A549 (cell line): ENCODE results near the gene THTPA. TPM values are rescaled to one million over a fixed set of nuclear protein-coding genes. Genes with fewer than 3 reads are reported as not detected.

Source experiments
- ATAC-seq, 2 experiments: fragments of 200-7000 bp in 1 of 2; fragments of >200 bp in 1 of 2; cut with Nextera tagmentation in 1 of 2; cut with Tn5 transposase in 1 of 2; 3 replicates each; pipeline versions ENCODE4 v1.8.0 to v1.9.1; 2018 to 2020; ENCODE audit warnings: mild to moderate bottlenecking in 1 of 2, moderate library complexity in 1 of 2
- CTCF ChIA-PET: fragments of 300-600 bp; sonication (Branson Sonifier 250); formaldehyde crosslinking; extraction: SDS; loops from one replicate; lab custom pipeline; 2021; ENCODE audit warnings: antibody characterized with exemption, inconsistent platforms; lab: Yijun Ruan, JAX
- POLR2A ChIA-PET: fragments of 350-600 bp; formaldehyde crosslinking; extraction: SDS; loops from one replicate; lab custom pipeline; 2021; ENCODE audit warnings: antibody characterized with exemption, inconsistent platforms; lab: Yijun Ruan, JAX
- DNase-seq, 2 experiments: peaks; one replicate each; pipeline versions ENCODE4 v3.0.0 to v3.0.0-alpha.2; 2011 to 2016; ENCODE audit warnings: low read depth in 1 of 2, low spot score in 1 of 2
- FAIRE-seq: peaks from 2 replicates; lab custom pipeline; 2011; peaks lifted over from hg19 to GRCh38; lab: Jason Lieb, UNC
- H3K27ac ChIP-seq, 2 experiments: fragments of >200 bp; sonication (Bioruptor Twin); formaldehyde crosslinking; 3 replicates each; pipeline ENCODE4 v1.5.1; 2016 to 2017
- H3K4me1 ChIP-seq: fragments of >200 bp; sonication (Bioruptor Twin); formaldehyde crosslinking; 3 replicates; pipeline ENCODE4 v1.6.1; 2016
- H3K4me2 ChIP-seq: fragments of >200 bp; sonication (Bioruptor Twin); formaldehyde crosslinking; 3 replicates; pipeline ENCODE4 v1.6.1; 2016
- H3K4me3 ChIP-seq: fragments of >200 bp; sonication (Bioruptor Twin); formaldehyde crosslinking; 3 replicates; pipeline ENCODE4 v1.5.1; 2016
- H3K9me3 ChIP-seq: fragments of >200 bp; sonication (Bioruptor Twin); formaldehyde crosslinking; 3 replicates; pipeline ENCODE4 v1.6.1; 2016
- BCL3 ChIP-seq: fragments of >200 bp; sonication (Bioruptor Twin); formaldehyde crosslinking; IDR thresholded peaks from 3 replicates; pipeline ENCODE4 v1.6.1; 2016
- CBX2 ChIP-seq: fragments of 200-600 bp; sonication (generic); IDR thresholded peaks from 2 replicates; pipeline ENCODE4 v1.6.1; 2016; ENCODE audit warnings: low read depth, mild to moderate bottlenecking, borderline replicate concordance
- CBX8 ChIP-seq: fragments of 200-600 bp; sonication (generic); IDR thresholded peaks from 2 replicates; pipeline ENCODE4 v1.6.1; 2016
- CEBPB ChIP-seq, 2 experiments: fragments of >200 bp in 1 of 2; sonication (Bioruptor Twin) in 1 of 2; formaldehyde crosslinking in 1 of 2; IDR thresholded peaks; 2 replicates each; pipeline ENCODE4 v1.6.1; 2012 to 2016
- CHD2 ChIP-seq: fragments of 150-350 bp; IDR thresholded peaks from 2 replicates; pipeline ENCODE4 v1.6.1; 2014; ENCODE audit warnings: low read length; ENCODE audit not compliant: partially characterized antibody
- CHD4 ChIP-seq: fragments of 200-600 bp; sonication (generic); IDR thresholded peaks from 2 replicates; pipeline ENCODE4 v1.6.1; 2016; ENCODE audit warnings: antibody characterized with exemption, mild to moderate bottlenecking, borderline replicate concordance
- CTCF ChIP-seq: fragments of >200 bp; sonication (Bioruptor Twin); formaldehyde crosslinking; IDR thresholded peaks from 3 replicates; pipeline ENCODE4 v1.5.1; 2016
- EP300 ChIP-seq, 2 experiments: fragments of >200 bp; sonication (Bioruptor Twin); formaldehyde crosslinking; IDR thresholded peaks; 2 replicates in 1 of 2; 3 replicates in 1 of 2; pipeline ENCODE4 v1.6.1; 2016 to 2017
- ESRRA ChIP-seq: fragments of 150-350 bp; IDR thresholded peaks from 2 replicates; pipeline ENCODE4 v1.6.1; 2014; ENCODE audit warnings: mild to moderate bottlenecking, low read length, borderline replicate concordance
- FOSL2 ChIP-seq, 2 experiments: fragments of 450-650 bp in 1 of 2; fragments of >200 bp in 1 of 2; sonication (Bioruptor Twin) in 1 of 2; formaldehyde crosslinking; IDR thresholded peaks; 2 replicates each; pipeline versions ENCODE4 v1.5.0 to v1.6.1; 2016 to 2020; ENCODE audit warnings: mild to moderate bottlenecking in 1 of 2, moderate library complexity in 1 of 2
- HMGXB4 ChIP-seq: fragments of 250-450 bp; sonication (Bioruptor Pico); IDR thresholded peaks from 2 replicates; pipeline ENCODE4 v1.5.0; 2021; ENCODE audit warnings: mild to moderate bottlenecking, moderate library complexity, borderline replicate concordance
- HOXA7 ChIP-seq: fragments of 250-450 bp; sonication (Bioruptor Pico); IDR thresholded peaks from 2 replicates; pipeline ENCODE4 v1.5.0; 2020; ENCODE audit warnings: mild to moderate bottlenecking, moderate library complexity
- HOXB13 ChIP-seq: fragments of 250-450 bp; sonication (Bioruptor Pico); IDR thresholded peaks from 2 replicates; pipeline ENCODE4 v1.5.0; 2020; ENCODE audit warnings: low read depth, mild to moderate bottlenecking, moderate library complexity
- HOXB5 ChIP-seq: fragments of 250-450 bp; sonication (Bioruptor Pico); IDR thresholded peaks from 2 replicates; pipeline ENCODE4 v1.5.0; 2020; ENCODE audit warnings: mild to moderate bottlenecking, moderate library complexity
- KDM5A ChIP-seq: fragments of 200-600 bp; sonication (generic); IDR thresholded peaks from 2 replicates; pipeline ENCODE4 v1.6.1; 2016; ENCODE audit warnings: antibody characterized with exemption, mild to moderate bottlenecking
- MYC ChIP-seq: IDR thresholded peaks from 2 replicates; pipeline ENCODE4 v1.6.1; 2012; ENCODE audit warnings: mild to moderate bottlenecking, inconsistent platforms, low read length, improper control_type of control experiment, borderline replicate concordance
- RCOR1 ChIP-seq: fragments of 150-350 bp; IDR thresholded peaks from 2 replicates; pipeline ENCODE4 v1.6.1; 2014; ENCODE audit warnings: antibody characterized with exemption, low read length, low read depth
- REST ChIP-seq: fragments of 200-600 bp; sonication (generic); IDR thresholded peaks from 2 replicates; pipeline ENCODE4 v1.6.1; 2016; ENCODE audit warnings: antibody characterized with exemption, mild to moderate bottlenecking, moderate library complexity
- RFX5 ChIP-seq: fragments of 450-650 bp; IDR thresholded peaks from 2 replicates; pipeline ENCODE4 v1.7.1; 2014; ENCODE audit warnings: antibody characterized with exemption, mild to moderate bottlenecking, moderate library complexity
- SMC3 ChIP-seq: fragments of >200 bp; sonication (Bioruptor Twin); formaldehyde crosslinking; IDR thresholded peaks from 3 replicates; pipeline ENCODE4 v1.6.1; 2018; ENCODE audit warnings: inconsistent platforms
- USF2 ChIP-seq: fragments of 450-650 bp; IDR thresholded peaks from 2 replicates; pipeline ENCODE4 v1.6.1; 2014; ENCODE audit warnings: antibody characterized with exemption
- WGBS: methylation state at CpG from one replicate; pipeline ENCODE4 v1.1.6; 2017; ENCODE audit errors: missing lambda C conversion rate; 5-methylcytosine and 5-hydroxymethylcytosine counted together
- polyA plus RNA-seq, 4 experiments: library from polyadenylated mRNA; depleted of rRNA in 3 of 4; stranded (reverse); fragments of >200 nt; fragmentation: RNase III in 1 of 4; extraction: RNeasy Plus Mini Kit Qiagen cat#74134 plus additional on column Dnase treatment in 1 of 4; gene quantifications; 2 replicates in 3 of 4; 3 replicates in 1 of 4; pipeline ENCODE4 v1.2.3, GENCODE V29; 2011 to 2017

Gene THTPA
- polyA plus RNA-seq, 2 of the 4 experiments (the other 2 are of a cell fraction): 8.1 to 23.9 TPM

- no peak for TF ChIP-seq KDM5A
- no peak for TF ChIP-seq HMGXB4 (CRISPR knock-in tag)
- no peak for TF ChIP-seq RFX5
- no peak for TF ChIP-seq FOSL2 (IDR thresholded peaks at IDR 0.05)
- TF ChIP-seq FOSL2 (CRISPR knock-in tag; IDR thresholded peaks at IDR 0.05): no peak
- TF ChIP-seq CBX8: no peak
- no peak for TF ChIP-seq EP300 (IDR thresholded peaks at IDR 0.05)
- TF ChIP-seq HOXB13: no peak
- TF ChIP-seq ESRRA: no peak
- TF ChIP-seq HOXB5 (CRISPR knock-in tag): no peak
- TF ChIP-seq CHD4: no peak
- TF ChIP-seq BCL3: no peak
- no peak for TF ChIP-seq CEBPB (IDR thresholded peaks at IDR 0.05)
- no peak for TF ChIP-seq RCOR1
- TF ChIP-seq CHD2: no peak
- no peak for TF ChIP-seq HOXA7
- no peak for TF ChIP-seq CBX2
- TF ChIP-seq USF2: no peak
- TF ChIP-seq SMC3: no peak
- TF ChIP-seq CTCF: no peak
- ChIA-PET POLR2A (interaction anchor here (0.6 to 1.3 kb wide), 11 partner anchors 8 to 559 kb away, joined by 3 to 11 read pairs (median 4); partner anchors contain the start of genes AP1G2, DCAF11, HOMEZ and NGDN), CTCF (interaction anchor here (19.0 kb wide), 1 partner anchor 79 kb away, joined by 553 read pairs; the partner anchor contains the start of gene NGDN)
- WGBS: 1% methylated on average over 6 of the region's 14 CpGs
- FAIRE-seq: no peak
- H3K9me3 ChIP-seq: no peaks in the 10 kb centered on the region
- H3K27ac ChIP-seq: peak overlapping the region; percentile 98 to 100
- H3K4me3 ChIP-seq: peak overlapping the region; percentile 93
- peak; percentile 36 to 39; a peak in 5 of 6 replicates for ATAC-seq
- peaks cover 17% of the 10 kb centered on the region; the same call in 2 of the 3 replicates for H3K4me1 ChIP-seq
- no peak for DNase-seq
- H3K4me2 ChIP-seq: peak overlapping the region; percentile 99
These were observed 564 bp upstream of the THTPA start for GRCh38 chr14:23555533-23555881.

GRCh38 chr14:23556700-23557440 lies 799 bp downstream of the THTPA start:
- peak overlapping the region; percentile 98 to 100 for H3K27ac ChIP-seq
- WGBS: 45% methylated on average over 16 of the region's 17 CpGs
- peak overlapping the region; percentile 93 for H3K4me3 ChIP-seq
- peaks cover 16% of the 10 kb centered on the region; the same call in 2 of the 3 replicates for H3K4me1 ChIP-seq
- no peaks in the 10 kb centered on the region for H3K9me3 ChIP-seq
- no peak for FAIRE-seq
- H3K4me2 ChIP-seq: peak overlapping the region; percentile 99
- ATAC-seq: no peak
- ChIA-PET POLR2A (no interaction called here), CTCF (interaction anchor here (0.9 to 19.0 kb wide), 5 partner anchors 9 to 555 kb away, joined by 3 to 553 read pairs (median 5); partner anchors contain the start of gene NGDN)
- DNase-seq: no peak
- TF ChIP-seq REST (no peak), CBX2 (no peak), RCOR1 (no peak), HMGXB4 (CRISPR knock-in tag) (no peak), MYC (no peak), SMC3 (no peak), CBX8 (no peak), BCL3 (no peak)
